HG03571 (cell line): ENCODE measurements around the gene ALKBH3.

ENCODE experiments used
- ATAC-seq: cut with Tn5 transposase; IDR thresholded peaks from one replicate; pipeline ENCODE4 v1.9.1; 2021; ENCODE audit not compliant: unreplicated experiment

The ALKBH3 gene

GRCh38 chr11:43880640-43881159 lies at the start of gene ALKBH3:
ALKBH3 (plus strand) TSS chr11:43880831; CDS start chr11:43882653, 1,822 bp downstream.
- peak; percentile 97 for ATAC-seq

- ATAC-seq: no peak
These were observed 49.6 kb upstream of the ALKBH3 start for GRCh38 chr11:43830928-43831440.

GRCh38 chr11:43832536-43832935 lies 48.1 kb upstream of the ALKBH3 start:
- no peak for ATAC-seq

DNA sequence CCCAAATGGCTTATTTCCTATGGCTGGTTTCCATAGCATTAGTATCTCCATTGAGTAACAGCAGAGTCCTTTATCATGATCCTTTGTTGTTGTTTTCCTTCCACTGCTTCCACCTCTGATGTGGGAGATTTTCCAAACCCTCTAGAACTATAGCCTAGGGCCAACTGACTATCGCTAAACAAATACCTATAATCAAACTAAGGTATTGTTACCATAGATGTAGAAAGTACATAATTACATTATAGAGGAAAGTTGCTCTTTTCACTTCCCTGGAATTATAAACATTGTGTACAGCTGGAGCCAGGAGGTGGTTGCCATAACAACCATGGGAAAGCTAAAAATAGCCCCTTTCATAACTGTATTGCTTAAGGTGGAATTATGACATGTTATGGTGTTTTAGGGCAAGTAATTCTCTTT lies 47.0 kb upstream of the ALKBH3 start:
- ATAC-seq: no peak

- no peak for ATAC-seq
These were observed 46.3 kb upstream of the ALKBH3 start for GRCh38 chr11:43834286-43834685.

- ATAC-seq: no peak
These were observed 45.5 kb upstream of the ALKBH3 start for GRCh38 chr11:43835104-43835503.

DNA sequence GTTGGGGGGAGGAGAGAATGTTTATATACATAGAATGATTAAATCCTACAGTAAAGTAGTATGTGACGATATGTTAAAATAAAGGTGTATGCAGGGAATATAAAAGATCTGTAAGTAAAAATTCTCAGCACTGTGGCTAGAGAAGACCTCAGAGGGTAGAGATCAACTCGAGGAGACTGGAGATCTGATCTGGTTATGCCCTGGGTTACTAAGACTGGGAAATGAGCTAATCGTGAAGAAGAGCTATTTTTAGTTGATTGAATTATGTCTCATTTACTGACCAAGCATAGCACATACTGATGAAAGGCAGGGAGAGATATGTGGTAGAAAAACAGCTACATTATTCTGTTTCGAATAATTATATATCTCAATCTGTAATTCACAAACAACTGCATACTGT lies 42.8 kb upstream of the ALKBH3 start:
- ATAC-seq: no peak

GRCh38 chr11:43842021-43842420 lies 38.6 kb upstream of the ALKBH3 start:
- no peak for ATAC-seq

GRCh38 chr11:43845816-43846215 lies 34.8 kb upstream of the ALKBH3 start:
- no peak for ATAC-seq

DNA sequence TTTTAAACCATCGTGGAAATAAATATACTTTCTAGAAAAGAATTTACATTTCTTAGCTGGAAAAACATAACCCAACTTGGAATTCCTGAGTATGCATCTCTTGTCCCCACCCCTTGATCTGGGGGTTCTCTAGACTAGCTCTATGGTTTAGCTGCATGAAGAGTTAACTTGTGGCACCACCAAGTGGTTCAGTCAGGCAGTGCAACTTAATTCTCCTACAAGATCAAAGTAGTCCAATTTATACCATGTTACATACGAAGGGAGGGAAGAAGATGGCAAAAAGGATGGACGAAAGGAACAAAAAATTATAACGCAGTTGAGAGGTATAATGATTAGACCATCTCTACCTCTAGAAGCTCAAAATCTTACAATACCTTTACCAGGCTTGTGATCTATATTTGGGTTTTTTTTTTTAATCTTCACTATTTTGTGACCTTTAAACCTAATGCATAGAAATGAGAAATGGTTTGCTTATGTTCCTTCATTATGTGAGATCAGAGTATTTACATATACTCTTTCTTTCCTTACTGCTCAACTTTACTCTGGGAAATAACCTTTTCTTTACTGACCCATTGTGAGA lies 28.5 kb upstream of the ALKBH3 start:
- ATAC-seq: no peak

- ATAC-seq: no peak
These were observed 26.9 kb upstream of the ALKBH3 start for GRCh38 chr11:43853781-43854180.

GRCh38 chr11:43856993-43857392 lies 23.6 kb upstream of the ALKBH3 start:
- ATAC-seq: no peak

GRCh38 chr11:43861141-43861540 lies 19.5 kb upstream of the ALKBH3 start:
- no peak for ATAC-seq

DNA sequence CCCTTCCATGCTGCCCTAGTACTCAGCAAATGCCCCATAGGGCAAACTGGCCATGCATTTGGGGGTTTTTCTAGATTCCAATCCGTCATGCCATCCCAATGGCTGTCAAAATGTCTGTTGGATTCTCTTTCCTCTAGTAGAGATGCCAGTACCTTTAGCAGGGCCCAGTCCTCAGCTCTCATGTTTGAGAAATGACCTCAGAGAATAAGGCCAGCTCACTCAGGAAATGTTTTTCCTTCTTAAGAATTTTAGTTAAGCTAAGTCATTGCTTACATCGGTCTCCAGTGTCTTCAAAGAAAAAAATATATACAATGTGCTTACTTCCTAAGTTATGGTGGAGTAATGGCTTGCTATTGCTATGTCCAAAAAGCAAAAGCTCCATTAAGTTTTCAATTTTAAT lies 14.1 kb upstream of the ALKBH3 start:
- no peak for ATAC-seq

DNA sequence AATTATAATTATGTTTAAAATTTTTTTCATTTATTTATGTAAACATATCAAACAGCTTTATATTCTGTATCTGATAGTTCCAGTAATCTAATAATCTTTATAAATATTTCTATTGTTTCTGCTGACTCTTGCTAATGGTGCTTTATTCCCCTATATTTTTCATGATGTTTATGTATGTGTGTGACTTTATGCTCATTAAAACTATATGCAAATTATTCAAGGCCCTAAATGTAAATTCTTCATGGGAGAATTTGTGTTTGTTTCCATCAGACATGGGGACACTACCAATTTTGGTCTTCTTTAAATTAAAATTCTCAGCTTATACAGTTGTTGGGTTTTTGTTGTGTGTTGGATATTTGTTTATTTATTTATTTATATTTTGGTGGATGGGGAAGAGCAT lies 13.7 kb upstream of the ALKBH3 start:
- no peak for ATAC-seq

- peak; percentile 95 for ATAC-seq
These were observed 11.6 kb upstream of the ALKBH3 start for GRCh38 chr11:43868852-43869567.

DNA sequence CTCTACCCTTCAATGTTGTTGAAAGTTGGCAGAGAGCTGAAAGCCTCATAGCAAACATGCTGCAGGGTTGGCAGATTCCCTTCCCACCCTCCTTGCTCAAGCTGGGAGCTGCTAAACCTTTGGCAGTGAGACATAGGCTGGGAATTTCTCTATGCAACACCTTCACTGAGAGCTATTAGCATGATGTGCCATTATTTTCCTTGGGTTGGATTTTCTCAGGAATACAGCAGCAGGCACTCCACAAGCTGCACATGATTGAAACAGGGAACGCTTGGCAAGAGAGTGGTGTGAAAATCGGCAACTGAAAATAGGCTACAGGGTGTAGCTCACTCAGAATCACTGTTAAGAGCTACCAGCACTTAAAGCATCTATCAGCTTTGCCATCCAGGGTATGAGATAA lies 9.6 kb upstream of the ALKBH3 start:
- no peak for ATAC-seq

GRCh38 chr11:43872995-43873394 lies 7.6 kb upstream of the ALKBH3 start:
- no peak for ATAC-seq

- no peak for ATAC-seq
These were observed 6.6 kb upstream of the ALKBH3 start for GRCh38 chr11:43874078-43874477.

GRCh38 chr11:43874738-43875137 lies 5.9 kb upstream of the ALKBH3 start:
- ATAC-seq: peak; percentile 79

GRCh38 chr11:43879789-43880639 lies 617 bp upstream of the ALKBH3 start:
- no peak for ATAC-seq
